OCI-LY7 (cell line): Measurements from ENCODE around the gene MOGAT3.

ENCODE experiments used
- EZH2phosphoT487 ChIP-seq: fragments of 200-600 bp; sonication (generic); IDR thresholded peaks from 2 replicates; pipeline ENCODE4 v1.6.1; 2018; ENCODE audit warnings: low read depth, borderline replicate concordance, mild to moderate bottlenecking, mixed run types, antibody characterized with exemption, low read length, moderate library complexity, mixed read lengths
- TF ChIP-seq, protein P1 (sequence below): fragments of 200-600 bp; sonication (generic); conservative IDR thresholded peaks from 2 replicates; pipeline ENCODE4 v1.5.1; 2014; ENCODE audit warnings: mild to moderate bottlenecking, antibody characterized with exemption, low read length, moderate library complexity, mixed read lengths

DNA sequence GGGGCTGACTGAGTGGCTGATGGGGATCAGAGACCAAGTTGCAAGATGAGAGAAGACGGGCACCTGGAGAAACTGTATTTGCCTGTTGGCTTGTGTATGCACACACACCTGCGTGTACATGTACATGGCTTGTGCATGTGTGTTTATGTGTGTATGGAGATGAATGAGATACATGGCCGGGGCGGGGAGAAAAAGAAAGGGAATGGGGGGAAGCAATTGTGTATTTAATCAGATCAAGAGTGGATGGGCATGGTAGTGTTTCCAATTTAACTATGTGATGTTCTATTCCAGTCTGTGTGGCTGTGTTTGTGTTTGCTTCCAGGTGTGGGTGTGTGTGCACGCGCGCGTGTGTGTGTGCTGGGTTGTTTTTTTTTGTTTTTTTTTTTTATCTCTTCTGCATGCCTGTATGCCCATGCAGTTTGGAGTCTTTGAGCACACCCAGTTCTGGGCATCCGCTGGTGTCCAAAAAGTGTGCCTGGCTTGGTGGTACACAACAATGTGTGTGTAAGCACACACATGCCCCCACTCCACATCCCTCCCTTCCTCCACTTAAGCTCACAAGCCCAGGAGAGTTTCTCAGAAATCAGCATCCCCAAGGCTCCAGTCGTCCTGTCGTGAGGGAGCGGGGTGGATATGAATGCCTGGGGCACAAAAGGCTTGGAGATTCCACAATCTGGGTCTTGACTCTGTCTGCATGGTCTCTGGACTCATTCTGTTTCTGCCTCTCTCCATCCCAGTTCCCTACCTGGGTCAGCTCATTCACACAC is 33.0 kb downstream of the MOGAT3 start:
- TF ChIP-seq, protein P1, sequence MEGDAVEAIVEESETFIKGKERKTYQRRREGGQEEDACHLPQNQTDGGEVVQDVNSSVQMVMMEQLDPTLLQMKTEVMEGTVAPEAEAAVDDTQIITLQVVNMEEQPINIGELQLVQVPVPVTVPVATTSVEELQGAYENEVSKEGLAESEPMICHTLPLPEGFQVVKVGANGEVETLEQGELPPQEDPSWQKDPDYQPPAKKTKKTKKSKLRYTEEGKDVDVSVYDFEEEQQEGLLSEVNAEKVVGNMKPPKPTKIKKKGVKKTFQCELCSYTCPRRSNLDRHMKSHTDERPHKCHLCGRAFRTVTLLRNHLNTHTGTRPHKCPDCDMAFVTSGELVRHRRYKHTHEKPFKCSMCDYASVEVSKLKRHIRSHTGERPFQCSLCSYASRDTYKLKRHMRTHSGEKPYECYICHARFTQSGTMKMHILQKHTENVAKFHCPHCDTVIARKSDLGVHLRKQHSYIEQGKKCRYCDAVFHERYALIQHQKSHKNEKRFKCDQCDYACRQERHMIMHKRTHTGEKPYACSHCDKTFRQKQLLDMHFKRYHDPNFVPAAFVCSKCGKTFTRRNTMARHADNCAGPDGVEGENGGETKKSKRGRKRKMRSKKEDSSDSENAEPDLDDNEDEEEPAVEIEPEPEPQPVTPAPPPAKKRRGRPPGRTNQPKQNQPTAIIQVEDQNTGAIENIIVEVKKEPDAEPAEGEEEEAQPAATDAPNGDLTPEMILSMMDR, result no peak
- no peak for TF ChIP-seq EZH2phosphoT487
